ENCODE measurements around the gene RBM33.

The RBM33 gene

GRCh38 chr7:155796381-155797261, 152.2 kb downstream of the RBM33 start:
- DNase-seq (ENCODE audit: low spot score) = peak; percentile 91

GRCh38 chr7:155797262-155798250, 153.1 kb downstream of the RBM33 start:
- DNase-seq (ENCODE audit: low spot score) = no peak

- no peak for DNase-seq (ENCODE audit: low spot score)
These were observed 154.4 kb downstream of the RBM33 start for GRCh38 chr7:155798673-155799439.

- no peak for DNase-seq (ENCODE audit: low spot score)
These were observed 155.1 kb downstream of the RBM33 start for GRCh38 chr7:155799514-155799913.

GRCh38 chr7:155800301-155800700, 155.8 kb downstream of the RBM33 start:
- DNase-seq (ENCODE audit: low spot score) = no peak

GRCh38 chr7:155800741-155801267, 156.3 kb downstream of the RBM33 start:
- no peak for DNase-seq (ENCODE audit: low spot score)

GRCh38 chr7:155802291-155802690, 157.8 kb downstream of the RBM33 start:
- DNase-seq (ENCODE audit: low spot score) = no peak

- DNase-seq (ENCODE audit: low spot score) = no peak
These were observed 158.5 kb downstream of the RBM33 start for GRCh38 chr7:155802906-155803417.

- peak; percentile 65 for DNase-seq (ENCODE audit: low spot score)
These were observed 159.2 kb downstream of the RBM33 start for GRCh38 chr7:155803418-155804376.

GRCh38 chr7:155804431-155804831, 160.0 kb downstream of the RBM33 start:
- no peak for DNase-seq (ENCODE audit: low spot score)

GRCh38 chr7:155804897-155805825, 160.7 kb downstream of the RBM33 start:
- peak; percentile 95 for DNase-seq (ENCODE audit: low spot score)

- DNase-seq (ENCODE audit: low spot score) = no peak
These were observed 161.3 kb downstream of the RBM33 start for GRCh38 chr7:155805826-155806095.

- DNase-seq (ENCODE audit: low spot score) = no peak
These were observed 161.8 kb downstream of the RBM33 start for GRCh38 chr7:155806096-155806871.

GRCh38 chr7:155807065-155807671, 162.7 kb downstream of the RBM33 start:
- DNase-seq (ENCODE audit: low spot score) = no peak

- DNase-seq (ENCODE audit: low spot score) = no peak
These were observed 163.5 kb downstream of the RBM33 start for GRCh38 chr7:155807789-155808548.

GRCh38 chr7:155808549-155809331, 164.3 kb downstream of the RBM33 start:
- peak; percentile 67 for DNase-seq (ENCODE audit: low spot score)

Data from D341Med (cell line).